Stromal cell of bone marrow (primary cell): ENCODE measurements around the gene PPIAL4G.
"Not testable (repeated sequence)": the region's sequence is repeated elsewhere in the genome, so short reads cannot be mapped to it uniquely, and the experiment has no call there.

ENCODE experiments used
- DNase-seq: peaks from one replicate; pipeline ENCODE4 v3.0.0-alpha.2; 2012; ENCODE audit warnings: low read depth

Gene PPIAL4G

DNA sequence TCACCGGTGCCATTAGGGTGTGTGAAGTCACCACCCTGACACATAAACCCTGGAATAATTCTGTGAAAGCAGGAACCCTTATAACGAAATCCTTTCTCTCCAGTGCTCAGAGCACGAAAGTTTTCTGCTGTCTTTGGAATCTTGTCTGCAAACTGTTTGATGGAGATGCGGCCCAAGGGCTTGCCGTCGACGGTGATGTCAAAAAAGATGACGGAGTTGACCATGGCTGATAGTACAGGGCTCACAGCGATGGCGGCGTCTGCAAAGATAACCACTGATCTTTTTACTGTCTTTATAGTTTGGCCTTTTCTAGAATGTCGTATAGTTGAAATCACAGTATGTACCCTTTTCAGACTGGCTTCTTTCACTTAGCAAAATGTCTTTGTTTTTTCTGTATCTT, at the start of gene PPIAL4G:
Gene PPIAL4G (minus strand): TSS at position 274 of the 400 bp plus-strand sequence. CDS start 50 bp downstream, at position 224.
- DNase-seq = not testable (repeated sequence)

DNA sequence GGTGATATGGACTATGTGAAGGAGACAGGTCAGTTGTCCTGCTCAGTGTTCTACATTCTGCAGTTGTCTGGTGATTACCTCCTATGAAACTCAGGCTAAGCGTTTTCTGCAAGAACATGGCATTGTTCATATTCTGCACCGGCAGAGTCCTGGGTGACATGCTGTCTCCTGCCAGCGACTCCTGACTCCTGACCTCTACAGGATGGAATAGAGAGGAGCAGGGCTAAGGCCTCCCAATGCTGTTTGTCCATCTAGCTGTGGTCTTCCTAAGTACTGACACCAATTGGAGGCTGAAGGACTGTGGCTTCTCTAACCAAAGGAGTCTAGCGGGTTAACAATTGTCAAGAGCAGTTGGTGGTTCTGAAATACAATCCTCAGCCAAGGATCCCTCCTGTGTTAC, 49.1 kb upstream of the PPIAL4G start:
- not testable (repeated sequence) for DNase-seq

DNA sequence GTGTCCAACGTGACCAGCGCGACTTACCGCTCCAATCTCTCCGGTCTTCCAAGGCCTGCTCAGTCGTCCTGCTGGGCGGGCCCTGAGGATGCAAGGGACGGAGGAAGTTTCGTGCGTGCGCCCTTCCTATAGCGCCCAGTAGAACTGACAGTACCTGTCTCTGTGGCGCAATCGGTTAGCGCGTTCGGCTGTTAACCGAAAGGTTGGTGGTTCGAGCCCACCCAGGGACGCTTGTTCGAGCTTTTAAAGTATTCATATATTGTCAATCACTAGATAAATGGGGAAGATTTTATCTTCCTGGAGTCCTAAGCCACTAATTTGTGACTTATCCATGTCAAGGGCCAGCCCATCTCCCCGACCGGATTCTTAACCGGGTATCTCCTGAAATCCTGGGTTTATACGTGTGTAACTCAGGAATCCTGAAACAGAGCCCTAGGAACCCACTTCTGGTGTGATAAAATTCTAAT, 46.0 kb upstream of the PPIAL4G start:
- DNase-seq = not testable (repeated sequence)

DNA sequence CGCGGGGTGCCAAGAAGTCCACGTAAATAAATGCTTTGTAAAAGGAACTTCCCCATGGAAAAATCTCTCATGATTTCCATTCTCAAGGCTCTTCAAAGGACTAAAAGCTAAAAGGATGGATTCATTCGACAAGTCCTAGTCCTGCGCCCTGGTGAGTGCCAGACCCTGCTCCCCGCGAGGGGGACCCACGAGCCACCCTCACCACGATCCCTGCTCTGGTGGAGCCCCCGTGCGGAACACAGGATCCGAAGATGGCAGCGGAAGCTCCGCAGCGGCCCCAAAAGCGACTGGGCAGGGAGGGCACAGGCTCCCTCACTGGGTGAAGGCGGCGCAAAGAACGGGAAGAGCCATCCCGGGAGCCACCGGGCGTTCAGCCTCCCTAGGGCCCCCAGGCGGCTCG, 45.5 kb upstream of the PPIAL4G start:
- not testable (repeated sequence) for DNase-seq

DNA sequence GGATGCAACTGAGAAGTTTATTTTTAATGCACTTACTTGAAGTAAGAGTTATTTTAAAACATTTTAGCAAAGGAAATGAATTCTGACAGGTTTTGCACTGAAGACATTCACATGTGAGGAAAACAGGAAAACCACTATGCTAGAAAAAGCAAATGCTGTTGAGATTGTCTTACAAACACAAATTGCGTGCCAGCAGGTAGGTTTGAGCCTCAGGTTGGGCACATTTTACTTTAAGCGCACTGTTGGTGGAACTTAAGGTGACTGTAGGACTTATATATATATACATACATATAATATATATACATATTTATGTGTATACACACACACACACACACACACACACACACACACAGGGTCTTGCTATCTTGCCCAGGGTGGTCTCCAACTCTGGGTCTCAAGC, 43.5 kb upstream of the PPIAL4G start:
- not testable (repeated sequence) for DNase-seq

DNA sequence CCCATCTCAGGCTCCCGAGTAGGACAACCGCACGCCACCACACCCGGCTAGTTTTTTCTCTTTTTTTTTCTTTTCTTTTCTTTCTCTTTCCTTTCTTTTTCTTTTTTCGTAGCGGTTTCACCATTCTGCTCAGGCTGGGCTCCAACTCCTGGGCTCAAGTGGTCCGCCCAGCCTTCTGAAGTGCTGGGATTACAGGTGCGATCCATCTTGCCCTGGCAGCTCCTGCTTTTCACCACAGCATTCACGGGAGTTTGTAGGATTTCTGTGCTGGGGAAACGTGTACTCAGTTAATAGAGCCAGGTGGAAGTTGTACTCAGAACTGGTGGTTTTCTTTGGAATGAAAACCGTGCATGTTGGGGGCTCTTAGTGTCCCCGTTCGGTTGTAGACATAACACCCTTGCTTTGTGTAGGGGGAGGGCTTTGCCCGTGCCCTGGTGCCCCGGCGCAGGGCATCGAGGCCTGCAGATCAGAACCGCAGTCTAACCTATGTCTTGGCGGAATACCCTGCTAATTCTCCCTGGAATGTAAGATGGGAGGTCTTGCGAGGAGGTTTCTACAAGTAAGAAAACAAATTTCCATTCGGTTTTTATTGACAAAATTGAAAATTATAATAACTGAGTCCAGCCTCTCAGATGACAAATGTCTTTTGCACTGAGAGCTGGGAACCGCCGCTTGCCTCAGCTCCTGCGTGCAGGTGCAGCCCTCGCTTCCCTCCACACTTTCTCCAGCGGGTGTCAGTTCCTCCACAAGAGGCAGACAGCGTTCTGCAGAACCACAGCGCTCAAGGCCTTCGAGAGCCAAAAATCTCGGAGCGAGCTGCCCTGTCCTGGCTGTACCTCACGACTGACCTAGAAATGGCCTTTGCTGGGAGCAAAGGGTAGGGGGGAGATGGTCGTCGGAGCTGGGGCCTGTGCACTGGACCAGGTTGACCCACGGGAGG, 40.4 kb upstream of the PPIAL4G start:
- not testable (repeated sequence) for DNase-seq

DNA sequence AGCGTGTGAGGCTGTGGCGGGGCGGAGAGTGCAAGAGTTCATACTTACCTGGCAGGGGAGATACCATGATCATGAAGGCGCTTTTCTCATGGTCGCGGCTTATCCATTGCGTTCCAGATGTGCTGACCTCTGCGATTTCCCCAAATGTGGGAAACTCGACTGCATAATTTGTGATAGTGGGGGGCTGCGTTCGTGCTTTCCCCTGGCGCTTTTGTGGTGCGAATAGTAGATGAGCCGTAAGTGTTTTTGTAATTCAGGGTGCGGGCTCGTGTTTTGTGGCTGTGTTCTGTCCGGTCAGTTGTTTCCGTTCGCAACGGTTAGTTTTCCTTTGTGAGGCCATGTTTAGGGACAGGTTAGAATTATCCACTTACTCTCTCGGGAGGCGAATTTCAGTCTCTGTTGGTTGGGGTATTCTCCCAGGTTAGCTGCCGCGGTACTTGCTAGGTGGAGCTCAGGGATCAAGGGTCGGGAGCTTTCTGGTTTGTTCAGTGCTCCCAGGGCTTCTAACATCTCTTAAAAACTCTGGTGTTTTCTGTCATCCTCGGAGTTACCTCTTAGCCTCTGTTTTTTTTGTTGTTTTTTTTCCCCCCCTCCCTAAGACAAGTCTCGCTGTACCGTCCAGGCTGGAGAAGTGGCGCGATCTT, 39.6 kb upstream of the PPIAL4G start:
- DNase-seq = peak; percentile 89

DNA sequence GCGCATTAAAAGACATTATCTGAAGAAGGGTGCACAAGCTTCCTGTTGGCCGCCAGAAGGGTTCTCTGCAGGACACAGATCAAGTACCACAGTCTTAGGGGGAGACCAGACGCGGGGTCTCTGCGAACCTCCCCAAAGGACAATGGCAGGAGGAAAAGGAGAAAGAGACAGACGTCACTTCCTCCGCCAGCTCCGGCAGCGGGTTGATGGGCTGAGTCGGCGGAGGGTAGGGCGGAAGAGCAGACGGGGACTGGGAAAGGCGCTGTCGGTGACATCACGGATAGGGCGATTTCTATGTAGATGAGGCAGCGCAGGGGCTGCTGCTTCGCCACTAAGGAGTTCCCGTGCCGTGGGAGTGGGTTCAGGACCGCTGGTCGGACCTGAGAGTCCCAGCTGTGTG, 39.0 kb upstream of the PPIAL4G start:
- DNase-seq = peak; percentile 51

DNA sequence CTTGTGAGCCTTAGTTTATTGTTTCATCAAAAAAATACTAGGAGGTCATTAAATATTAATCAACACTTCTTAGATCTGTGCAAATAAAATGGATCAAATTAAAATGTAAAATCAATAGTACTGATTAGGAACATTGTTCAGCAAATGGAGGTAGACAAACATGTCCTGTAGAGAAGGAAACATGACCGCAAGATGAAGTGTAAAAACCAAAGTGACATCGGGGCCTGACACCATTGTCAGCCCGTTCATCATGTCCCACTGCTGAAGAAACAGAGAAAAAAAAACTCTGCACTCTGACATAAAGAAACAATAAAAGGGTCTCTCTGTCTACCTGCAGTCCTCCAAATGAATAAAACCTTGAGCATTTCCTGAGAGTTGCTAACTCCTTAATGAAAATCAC, 31.2 kb upstream of the PPIAL4G start:
- not testable (repeated sequence) for DNase-seq

DNA sequence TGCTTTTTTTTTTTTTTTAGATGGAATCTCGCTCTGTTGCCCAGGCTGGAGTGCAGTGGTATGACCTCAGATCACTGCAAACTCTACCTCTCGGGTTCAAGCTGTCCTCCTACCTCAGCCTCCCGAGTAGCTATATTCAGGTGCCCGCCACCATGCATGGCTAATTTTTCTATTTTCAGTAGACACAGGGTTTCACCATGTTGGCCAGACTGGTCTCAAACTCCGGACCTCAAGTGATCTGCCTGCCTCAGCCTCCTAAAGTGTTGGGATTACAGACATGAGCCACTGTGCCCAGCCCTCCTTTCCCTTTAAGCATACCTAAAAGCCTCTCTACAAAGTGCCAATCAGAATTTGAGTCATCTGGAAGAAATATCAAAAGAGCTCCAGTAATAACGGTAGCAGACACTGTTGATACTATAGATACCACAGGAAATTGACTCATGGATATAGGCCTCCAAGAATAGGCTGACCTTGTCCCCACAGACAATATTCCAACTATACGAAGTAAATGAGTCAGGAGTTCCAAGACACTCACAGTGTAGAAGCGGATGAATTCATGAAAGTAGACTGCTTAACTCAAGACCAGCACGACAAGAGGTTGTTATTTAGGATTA, 29.6 kb upstream of the PPIAL4G start:
- DNase-seq = peak; percentile 31

DNA sequence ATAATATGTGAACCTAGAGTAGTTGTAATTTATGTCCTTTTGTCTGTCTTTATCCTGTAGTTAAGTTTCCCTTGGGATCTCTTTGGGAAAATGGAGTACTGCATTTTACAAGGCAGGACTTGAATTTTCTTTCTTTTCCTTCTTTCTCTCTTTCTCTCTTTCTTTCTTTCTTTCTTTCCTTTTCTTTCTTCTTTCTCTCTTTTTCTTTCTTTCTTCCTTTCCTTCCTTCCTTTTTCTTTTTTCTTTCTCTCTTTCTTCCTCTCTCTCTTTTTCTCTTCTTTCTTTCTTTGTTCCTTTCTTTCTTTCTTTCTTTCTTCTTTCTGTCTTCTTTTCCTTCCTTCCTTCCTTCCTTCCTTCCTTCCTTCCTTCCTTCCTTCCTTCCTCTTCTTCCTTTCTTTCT, 10.8 kb upstream of the PPIAL4G start:
- DNase-seq = not testable (repeated sequence)

DNA sequence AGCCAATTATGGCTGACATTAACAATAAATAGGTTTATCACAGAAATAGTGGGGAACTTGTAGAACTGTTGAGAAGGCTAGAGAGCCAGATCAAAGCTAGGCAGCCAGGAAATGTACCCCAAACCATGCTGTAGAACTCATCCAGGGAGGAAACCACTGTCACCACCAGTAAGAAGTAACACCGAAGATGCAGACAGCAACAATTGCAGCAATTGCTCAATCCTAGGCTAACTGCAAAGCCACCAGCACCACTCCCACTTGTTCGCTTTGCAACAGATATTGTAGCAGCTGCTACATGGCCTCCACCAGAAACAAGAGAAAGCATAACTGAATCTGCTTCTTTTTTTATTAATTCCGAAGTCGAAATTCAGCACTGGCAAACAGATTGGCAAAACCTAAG, 2.0 kb downstream of the PPIAL4G start:
- DNase-seq = not testable (repeated sequence)

DNA sequence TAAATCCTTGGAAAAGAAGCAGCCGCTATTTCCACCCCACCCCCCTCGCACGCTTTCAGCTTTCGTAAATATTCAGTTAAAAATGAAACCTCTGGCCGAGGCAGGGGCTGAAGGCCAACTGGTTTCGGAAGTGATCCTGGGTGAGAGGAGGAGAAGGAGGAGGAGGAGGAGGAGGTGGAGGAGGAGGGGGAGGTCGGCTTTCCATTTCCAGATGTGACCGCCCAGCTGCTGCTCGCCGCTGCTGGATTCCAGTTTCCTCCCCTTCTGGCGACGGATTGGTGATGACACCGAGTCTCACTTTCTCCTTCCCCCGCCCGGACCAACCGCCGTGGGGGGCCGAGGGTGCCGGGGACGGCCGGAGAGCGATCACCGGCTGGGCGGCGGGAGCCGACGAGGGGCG, 23.4 kb downstream of the PPIAL4G start:
- not testable (repeated sequence) for DNase-seq

DNA sequence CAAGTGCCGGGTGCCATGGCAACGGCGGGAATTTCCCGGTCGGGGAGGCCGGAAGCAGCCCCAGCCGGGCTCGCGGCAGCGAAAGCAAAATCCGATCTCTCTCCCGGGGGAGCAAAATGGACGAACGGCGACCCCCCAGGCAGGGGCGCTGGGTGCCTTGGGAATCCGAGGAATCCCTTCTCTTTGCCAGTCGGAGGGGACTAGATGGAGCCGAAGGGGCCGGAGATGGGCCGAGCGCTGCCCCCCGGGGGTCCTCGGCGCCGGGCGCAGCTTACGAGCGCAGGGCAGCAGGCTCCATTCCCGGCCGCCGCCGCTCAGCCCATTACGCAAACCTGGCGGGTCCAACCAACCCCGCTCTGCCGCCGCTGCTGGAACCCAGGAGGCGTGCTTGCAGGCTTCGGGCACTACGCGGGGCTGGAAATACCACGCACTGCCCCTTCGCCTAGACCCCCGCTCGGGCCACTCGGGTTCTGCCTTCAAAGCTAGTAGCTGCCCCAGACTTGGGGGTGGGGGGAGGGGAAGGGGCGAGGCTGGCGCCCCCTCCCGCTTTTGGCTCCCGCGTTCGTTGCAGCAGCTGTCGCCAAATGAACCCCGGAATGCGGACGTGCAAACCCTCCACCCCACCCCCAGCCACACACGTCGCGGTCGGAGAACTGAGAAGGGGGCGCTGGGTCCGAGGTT, 24.1 kb downstream of the PPIAL4G start:
- DNase-seq = not testable (repeated sequence)

DNA sequence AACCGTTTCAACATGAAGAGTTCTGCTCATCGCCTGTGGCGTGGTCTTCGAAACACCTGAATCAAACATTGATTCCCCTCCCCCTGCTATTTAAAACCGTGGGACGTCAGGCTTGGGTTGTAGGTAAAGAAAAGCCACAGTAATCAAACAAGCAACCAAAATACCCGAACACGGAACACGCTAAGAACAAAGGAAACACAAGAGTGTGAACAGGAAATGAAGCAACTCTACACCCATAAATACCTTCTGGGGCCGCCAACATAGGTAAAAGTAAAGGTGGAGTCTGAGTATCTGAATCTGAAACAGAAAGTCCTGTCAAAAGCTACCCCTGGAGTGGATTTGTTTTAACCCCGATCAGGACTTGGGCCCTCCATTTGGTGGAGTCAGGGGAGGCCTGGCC, 24.7 kb downstream of the PPIAL4G start:
- not testable (repeated sequence) for DNase-seq

DNA sequence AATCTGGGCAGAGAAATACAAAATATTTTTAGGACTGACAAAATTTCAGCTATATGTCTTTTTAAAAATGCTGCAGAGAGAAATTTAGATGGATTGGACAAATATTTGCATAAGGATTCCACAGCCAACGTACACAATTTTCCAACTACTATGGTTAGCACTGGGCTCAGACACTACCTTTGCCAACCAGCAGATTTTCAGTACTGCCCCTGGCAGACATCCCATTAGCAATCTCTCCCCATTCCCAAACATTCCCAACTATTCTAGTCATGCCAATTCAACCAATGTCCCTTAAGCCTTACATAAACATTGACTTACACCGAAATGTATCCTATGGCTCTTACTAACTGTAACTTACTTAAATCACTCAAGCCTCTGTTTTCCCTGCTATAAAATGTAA, 30.3 kb downstream of the PPIAL4G start:
- not testable (repeated sequence) for DNase-seq

DNA sequence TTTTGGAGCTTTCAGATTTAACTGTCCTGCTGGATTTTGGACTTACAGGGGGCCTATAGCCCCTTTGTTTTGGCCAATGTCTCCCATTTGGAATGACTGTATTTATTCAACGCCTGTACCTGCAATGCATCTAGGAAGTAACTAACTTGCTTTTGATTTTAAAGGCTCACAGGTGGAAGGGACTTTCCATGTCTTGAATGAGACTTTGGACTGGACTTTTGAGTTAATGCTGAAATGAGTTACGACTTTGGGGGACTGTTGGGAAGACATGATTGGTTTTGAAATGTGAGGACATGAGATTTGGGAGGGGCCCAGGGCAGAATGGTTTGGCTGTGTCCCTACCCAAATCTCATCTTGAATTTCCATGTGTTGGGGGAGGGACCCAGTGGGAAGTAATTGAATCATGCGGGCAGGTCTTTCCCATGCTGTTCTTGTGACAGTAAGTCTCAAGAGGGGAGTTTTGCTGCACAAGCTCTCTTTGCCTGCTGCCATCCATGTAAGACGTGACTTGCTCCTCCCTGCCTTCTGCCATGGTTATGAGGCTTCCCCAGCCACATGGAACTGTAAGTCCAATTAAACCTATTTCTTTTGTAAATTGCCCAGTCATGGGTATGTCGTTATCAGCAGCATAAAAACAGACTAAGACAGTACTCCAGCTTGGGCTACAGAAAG, 43.3 kb downstream of the PPIAL4G start:
- DNase-seq = not testable (repeated sequence)

DNA sequence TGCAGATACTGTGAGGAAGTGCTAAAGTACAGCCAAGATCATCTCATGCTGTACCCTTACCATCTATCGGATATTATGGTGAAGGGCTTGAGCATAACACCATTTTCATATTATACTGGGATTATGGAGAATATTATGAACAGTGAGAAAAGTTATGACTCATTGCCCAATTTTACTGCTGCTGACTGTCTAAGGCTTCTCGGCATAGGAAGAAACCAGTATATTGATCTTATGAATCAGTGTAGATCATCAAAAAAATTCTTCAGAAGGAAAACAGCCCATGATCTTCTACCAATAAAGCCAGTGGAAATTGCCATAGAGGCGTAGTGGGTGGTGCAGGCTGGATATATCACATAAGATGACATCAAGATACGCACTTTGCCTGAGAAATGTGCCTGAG, 47.7 kb downstream of the PPIAL4G start:
- peak; percentile 26 for DNase-seq

DNA sequence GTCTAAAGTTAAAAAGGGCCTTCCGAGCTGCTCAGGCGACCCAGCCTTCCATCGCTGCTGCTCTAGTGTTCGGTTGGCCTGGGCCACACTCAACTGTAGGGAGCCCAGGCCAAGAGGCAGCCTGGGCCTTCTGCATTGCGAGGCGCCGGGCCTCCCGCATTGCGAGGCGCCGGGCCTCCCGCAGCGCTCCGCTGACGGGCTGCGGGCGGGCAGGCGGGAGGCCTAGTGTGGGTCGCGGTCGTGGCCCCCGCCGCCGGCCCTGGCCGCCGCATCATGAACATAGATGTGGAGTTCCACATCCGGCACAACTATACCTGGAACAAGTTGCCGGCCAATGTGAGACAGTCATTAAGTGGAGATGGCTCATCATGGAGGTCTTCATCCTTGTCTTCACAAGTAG, 48.3 kb downstream of the PPIAL4G start:
- DNase-seq = no peak

DNA sequence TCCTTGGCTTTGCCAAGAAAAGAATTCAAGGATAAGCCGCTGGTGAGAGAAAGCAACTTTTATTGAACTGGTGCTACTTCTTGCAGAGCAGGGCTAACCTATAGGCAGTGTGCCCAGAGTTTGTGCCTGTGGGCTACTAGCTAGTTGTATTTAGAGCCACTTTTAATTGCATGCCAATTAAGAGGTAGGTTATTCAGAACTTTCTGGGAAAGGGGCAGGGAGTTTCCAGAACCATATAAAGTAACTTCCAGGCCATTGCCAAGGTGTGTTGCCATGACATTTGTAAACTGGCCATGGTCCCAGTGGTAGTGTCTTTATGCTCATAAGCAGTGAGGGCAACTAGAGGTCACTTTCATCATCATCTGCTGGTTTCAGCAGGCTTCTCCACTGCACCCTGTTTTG, 50.2 kb downstream of the PPIAL4G start:
- DNase-seq = not testable (repeated sequence)
